ENCODE data around the gene GBP1.
"Not testable (repeated sequence)": the region's sequence is repeated elsewhere in the genome, so short reads cannot be mapped to it uniquely, and the experiment has no call there.

The GBP1 gene

GRCh38 chr1:89065079-89065868, at the start of gene GBP1:
Gene GBP1 (minus strand): TSS chr1:89065208. CDS start chr1:89063234, 1,974 bp downstream.
- in situ Hi-C loops (cut with MboI; ENCODE audit: low sequenced_read_pairs), result no loop called here

- in situ Hi-C loops (cut with MboI; ENCODE audit: low sequenced_read_pairs), result no loop called here
Measured at GRCh38 chr1:89114662-89115061, 49.7 kb upstream of the GBP1 start.

GRCh38 chr1:89112871-89113613, 48.0 kb upstream of the GBP1 start:
- in situ Hi-C loops (cut with MboI; ENCODE audit: low sequenced_read_pairs), result no loop called here

GRCh38 chr1:89104687-89105086, 39.7 kb upstream of the GBP1 start:
- in situ Hi-C loops (cut with MboI; ENCODE audit: low sequenced_read_pairs), result no loop called here

- in situ Hi-C loops (cut with MboI; ENCODE audit: low sequenced_read_pairs), result no loop called here
Measured at GRCh38 chr1:89104147-89104546, 39.1 kb upstream of the GBP1 start.

- in situ Hi-C loops (cut with MboI; ENCODE audit: low sequenced_read_pairs), result no loop called here
Measured at GRCh38 chr1:89102021-89102420, 37.0 kb upstream of the GBP1 start.

GRCh38 chr1:89100412-89100811, 35.4 kb upstream of the GBP1 start:
- in situ Hi-C loops (cut with MboI; ENCODE audit: low sequenced_read_pairs), result no loop called here

- in situ Hi-C loops (cut with MboI; ENCODE audit: low sequenced_read_pairs), result no loop called here
Measured at GRCh38 chr1:89098857-89099256, 33.8 kb upstream of the GBP1 start.

- in situ Hi-C loops (cut with MboI; ENCODE audit: low sequenced_read_pairs), result no loop called here
Measured at GRCh38 chr1:89095737-89096136, 30.7 kb upstream of the GBP1 start.

- in situ Hi-C loops (cut with MboI; ENCODE audit: low sequenced_read_pairs), result no loop called here
Measured at GRCh38 chr1:89089962-89090361, 25.0 kb upstream of the GBP1 start.

GRCh38 chr1:89088572-89088971, 23.6 kb upstream of the GBP1 start:
- in situ Hi-C loops (cut with MboI; ENCODE audit: low sequenced_read_pairs), result no loop called here

- in situ Hi-C loops (cut with MboI; ENCODE audit: low sequenced_read_pairs), result no loop called here
Measured at GRCh38 chr1:89087241-89087640, 22.2 kb upstream of the GBP1 start.

- in situ Hi-C loops (cut with MboI; ENCODE audit: low sequenced_read_pairs), result no loop called here
Measured at GRCh38 chr1:89085781-89086180, 20.8 kb upstream of the GBP1 start.

- in situ Hi-C loops (cut with MboI; ENCODE audit: low sequenced_read_pairs), result no loop called here
Measured at GRCh38 chr1:89081005-89081404, 16.0 kb upstream of the GBP1 start.

GRCh38 chr1:89080068-89080467, 15.1 kb upstream of the GBP1 start:
- in situ Hi-C loops (cut with MboI; ENCODE audit: low sequenced_read_pairs), result not testable (repeated sequence)

- in situ Hi-C loops (cut with MboI; ENCODE audit: low sequenced_read_pairs), result not testable (repeated sequence)
Measured at GRCh38 chr1:89072466-89073065, 7.6 kb upstream of the GBP1 start.

- in situ Hi-C loops (cut with MboI; ENCODE audit: low sequenced_read_pairs), result no loop called here
Measured at GRCh38 chr1:89070509-89070908, 5.5 kb upstream of the GBP1 start.

GRCh38 chr1:89069951-89070350, 4.9 kb upstream of the GBP1 start:
- in situ Hi-C loops (cut with MboI; ENCODE audit: low sequenced_read_pairs), result no loop called here

- in situ Hi-C loops (cut with MboI; ENCODE audit: low sequenced_read_pairs), result no loop called here
Measured at GRCh38 chr1:89068291-89068690, 3.3 kb upstream of the GBP1 start.

GRCh38 chr1:89064632-89065031, 376 bp downstream of the GBP1 start:
- in situ Hi-C loops (cut with MboI; ENCODE audit: low sequenced_read_pairs), result no loop called here

- in situ Hi-C loops (cut with MboI; ENCODE audit: low sequenced_read_pairs), result no loop called here
Measured at GRCh38 chr1:89063094-89063493, 1.9 kb downstream of the GBP1 start.

- in situ Hi-C loops (cut with MboI; ENCODE audit: low sequenced_read_pairs), result no loop called here
Measured at GRCh38 chr1:89060091-89060490, 4.9 kb downstream of the GBP1 start.

Data from HL-60/S4 treated with retinoic acid at 250 ng/mL for 4 days and 3 days (cell line).